GM12865 (cell line): ENCODE data around the gene WDR38.

ENCODE experiments used
- DNase-seq: peaks from one replicate; pipeline ENCODE4 v3.0.0; 2010; ENCODE audit warnings: low read depth
- H3K4me3 ChIP-seq: 2 replicates; pipeline ENCODE4 v1.5.1; 2011; ENCODE audit warnings: mild to moderate bottlenecking, low read depth, low read length, control low read depth
- CTCF ChIP-seq: IDR thresholded peaks from 2 replicates; pipeline ENCODE4 v1.5.1; 2011; ENCODE audit warnings: low read length, control low read depth, low read depth, inconsistent platforms; ENCODE audit not compliant: insufficient read depth; ENCODE audit errors: missing control alignments

The WDR38 gene

DNA sequence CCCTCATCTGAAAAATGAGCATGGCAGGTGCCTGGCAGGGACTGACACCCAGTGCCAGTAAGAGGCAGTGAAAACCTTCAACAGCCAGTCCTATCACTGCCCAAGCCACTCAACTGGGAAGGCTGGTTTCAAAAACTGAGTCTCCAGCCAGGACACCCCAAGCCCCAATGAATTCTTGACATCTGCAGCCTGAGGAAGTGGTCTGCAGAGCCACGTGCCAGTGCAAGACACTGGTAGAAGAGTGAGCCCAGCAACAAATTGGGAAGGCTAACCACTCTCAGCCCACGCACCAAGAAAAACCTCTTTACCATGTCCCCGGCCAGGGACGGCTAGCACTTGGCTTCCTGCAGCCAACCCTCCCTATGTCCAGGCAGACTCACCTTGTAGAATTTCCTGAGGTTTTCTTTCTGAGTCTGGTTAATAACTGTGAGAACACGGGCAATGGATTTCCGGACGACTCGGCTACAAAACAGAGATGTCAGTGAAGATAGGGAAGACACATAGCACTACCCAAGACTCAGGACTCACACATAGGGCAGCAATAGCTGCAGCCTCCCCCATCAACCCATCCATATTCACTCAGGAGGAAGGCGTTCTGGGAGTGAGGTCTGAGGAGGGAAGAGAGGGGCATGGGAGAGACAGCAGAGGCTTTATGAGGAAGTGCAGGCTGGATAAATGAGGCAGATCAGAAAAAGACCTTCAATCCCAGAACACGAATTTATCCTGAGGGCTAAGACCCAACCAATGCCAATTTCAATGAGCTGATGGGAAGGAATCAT, 6.7 kb downstream of the WDR38 start:
- TF ChIP-seq CTCF = no peak
- DNase-seq = no peak
- H3K4me3 ChIP-seq = peak overlapping the region; percentile 73

DNA sequence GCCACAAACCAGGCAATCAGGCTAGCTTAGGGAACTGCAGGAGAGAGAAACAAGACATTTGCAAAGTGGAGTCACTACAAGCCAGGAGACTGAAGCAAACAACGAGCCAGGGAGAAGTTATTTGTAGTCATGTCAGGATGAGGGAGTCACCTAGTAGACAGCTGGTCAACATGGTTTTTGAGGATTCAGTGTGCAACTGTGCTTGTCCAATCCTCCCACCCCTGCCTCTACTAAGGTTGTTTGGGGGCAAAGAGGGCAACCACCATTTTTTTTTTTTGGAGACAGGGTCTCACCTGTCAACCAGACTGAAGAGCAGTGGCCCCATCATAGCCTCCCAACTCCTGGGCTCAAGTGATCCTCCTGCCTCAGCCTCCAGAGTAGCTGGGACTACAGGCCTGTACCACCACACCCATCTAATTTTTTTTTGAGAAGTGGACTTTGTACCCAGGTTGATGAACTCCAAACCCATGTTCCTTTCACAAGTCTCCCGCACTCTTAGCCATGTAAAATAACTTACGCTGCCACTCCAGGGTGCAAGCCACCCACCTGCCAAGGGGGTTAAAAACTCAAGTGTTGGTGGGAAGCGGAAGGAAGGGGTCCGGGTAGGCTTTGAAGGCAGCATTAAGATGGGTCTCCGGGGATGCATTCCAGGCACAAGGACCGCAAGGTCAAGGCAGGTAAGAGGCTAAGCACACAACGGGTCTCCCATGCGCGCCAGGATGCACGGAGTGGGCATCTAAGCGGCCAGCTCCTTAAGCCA, 7.5 kb downstream of the WDR38 start:
- no peak for TF ChIP-seq CTCF
- H3K4me3 ChIP-seq = peak overlapping the region; percentile 73
- DNase-seq = no peak

- TF ChIP-seq CTCF = peak; percentile 15
- H3K4me3 ChIP-seq = peak within 1 kb of the TSS; percentile 73
- DNase-seq = peak; percentile 98
Measured at GRCh38 chr9:124861342-124862229, 8.3 kb downstream of the WDR38 start, which contains the start of the genes ARPC5L and RPL35. Gene ARPC5L (plus strand): TSS chr9:124862130. CDS start chr9:124869291, 7,161 bp downstream. Gene RPL35 (minus strand): TSS chr9:124861957. CDS start chr9:124861912, 45 bp downstream.

DNA sequence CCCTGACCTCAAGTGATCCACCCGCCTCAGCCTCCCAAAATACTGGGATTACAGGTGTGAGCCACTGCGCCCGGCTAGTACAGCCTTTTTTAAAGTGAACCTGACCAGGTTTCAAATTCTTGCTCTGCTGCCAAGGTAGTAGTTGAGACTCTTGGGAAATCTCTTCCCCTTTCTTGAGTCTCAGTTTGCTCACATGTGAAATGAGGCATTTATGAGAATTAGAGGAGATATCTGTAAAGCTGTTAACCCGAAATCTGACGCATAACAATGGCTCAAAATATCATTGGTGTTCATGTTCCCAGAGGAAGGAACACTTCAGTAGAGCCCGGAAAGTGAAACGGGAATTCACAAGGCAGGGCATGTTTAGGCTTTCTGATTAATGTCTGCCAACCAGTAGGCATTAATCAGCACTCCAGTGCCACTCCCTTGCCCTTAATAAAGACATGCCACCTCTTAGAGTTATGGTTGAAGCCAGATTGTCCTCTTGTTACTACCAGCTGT, 10.2 kb downstream of the WDR38 start:
- no peak for TF ChIP-seq CTCF
- no peak for DNase-seq
- H3K4me3 ChIP-seq = no peak overlapping the region

DNA sequence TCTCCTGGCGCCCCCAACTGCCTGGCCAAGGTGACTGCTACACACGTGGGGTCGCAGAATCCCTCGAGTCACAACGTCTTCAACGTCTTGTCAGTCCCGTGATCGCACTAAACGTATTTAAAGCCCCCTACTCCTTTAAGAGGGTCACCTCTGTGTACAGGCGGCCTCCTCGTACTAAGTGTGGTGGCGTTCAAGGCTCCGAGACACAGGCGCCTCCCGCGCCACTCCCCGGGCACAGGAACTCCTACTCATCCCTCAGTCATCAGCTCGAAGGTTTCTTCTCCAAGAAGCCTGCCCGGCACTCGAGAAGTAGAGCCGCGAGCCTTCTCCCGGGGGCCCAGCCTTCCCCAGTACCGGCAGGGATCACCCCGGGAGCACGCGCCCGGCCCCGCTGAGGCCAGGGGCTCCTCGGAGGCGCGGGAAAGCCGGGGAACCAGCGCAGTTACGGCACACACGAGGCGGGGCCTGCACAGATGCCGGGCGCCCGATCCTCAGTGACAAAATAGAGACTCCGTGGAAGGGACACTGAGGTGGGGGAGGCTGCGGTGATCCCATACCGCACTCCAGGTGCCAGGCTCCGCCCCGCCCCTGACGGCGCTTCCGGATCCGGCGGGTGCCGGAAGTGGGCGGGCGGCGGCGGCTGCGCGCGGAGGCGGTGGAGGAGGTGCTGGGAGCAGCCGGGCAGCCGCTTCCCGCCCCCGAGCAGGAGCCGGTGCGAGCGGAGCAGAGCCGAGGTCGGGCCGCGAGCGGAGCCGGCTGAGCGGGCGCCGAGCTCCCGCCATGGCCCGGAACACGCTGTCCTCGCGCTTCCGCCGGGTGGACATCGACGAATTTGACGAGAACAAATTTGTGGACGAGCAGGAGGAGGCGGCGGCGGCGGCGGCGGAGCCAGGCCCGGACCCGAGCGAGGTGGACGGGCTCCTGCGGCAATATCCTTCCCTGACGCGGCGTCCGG, 15.5 kb downstream of the WDR38 start:
- H3K4me3 ChIP-seq = peak overlapping the region; percentile 93
- TF ChIP-seq CTCF = peak; percentile 34
- peak; percentile 95 for DNase-seq
